ENCODE results near the gene PALLD. TPM values are rescaled to one million over a fixed set of nuclear protein-coding genes. Genes with fewer than 3 reads are reported as not detected.

Gene PALLD
- total RNA-seq, 1 experiment from 2014 or later = 91.8 TPM

- DNase-seq (ENCODE audit: extremely low read depth, low read depth) = no peak
Observed at GRCh38 chr4:168854350-168854921, 357.6 kb downstream of the PALLD start.

GRCh38 chr4:168856312-168856711 is 359.5 kb downstream of the PALLD start:
- DNase-seq (ENCODE audit: extremely low read depth, low read depth) = no peak

GRCh38 chr4:168857009-168857408 is 360.2 kb downstream of the PALLD start:
- no peak for DNase-seq (ENCODE audit: extremely low read depth, low read depth)

- no peak for DNase-seq (ENCODE audit: extremely low read depth, low read depth)
Observed at GRCh38 chr4:168857546-168858314, 360.9 kb downstream of the PALLD start.

GRCh38 chr4:168859100-168859499 is 362.2 kb downstream of the PALLD start:
- DNase-seq (ENCODE audit: extremely low read depth, low read depth) = no peak

GRCh38 chr4:168859888-168860694 is 363.2 kb downstream of the PALLD start:
- DNase-seq (ENCODE audit: extremely low read depth, low read depth) = no peak

- DNase-seq (ENCODE audit: extremely low read depth, low read depth) = no peak
Observed at GRCh38 chr4:168860827-168861226, 364.0 kb downstream of the PALLD start.

- DNase-seq (ENCODE audit: extremely low read depth, low read depth) = no peak
Observed at GRCh38 chr4:168863719-168864647, 367.1 kb downstream of the PALLD start.

GRCh38 chr4:168864821-168865541 is 368.1 kb downstream of the PALLD start:
- DNase-seq (ENCODE audit: extremely low read depth, low read depth) = no peak

GRCh38 chr4:168865854-168866253 is 369.0 kb downstream of the PALLD start:
- DNase-seq (ENCODE audit: extremely low read depth, low read depth) = no peak

- no peak for DNase-seq (ENCODE audit: extremely low read depth, low read depth)
Observed at GRCh38 chr4:168866635-168867034, 369.8 kb downstream of the PALLD start.

GRCh38 chr4:168867128-168867527 is 370.3 kb downstream of the PALLD start:
- DNase-seq (ENCODE audit: extremely low read depth, low read depth) = no peak

- no peak for DNase-seq (ENCODE audit: extremely low read depth, low read depth)
Observed at GRCh38 chr4:168868044-168868781, 371.4 kb downstream of the PALLD start.

GRCh38 chr4:168868802-168869201 is 371.9 kb downstream of the PALLD start:
- no peak for DNase-seq (ENCODE audit: extremely low read depth, low read depth)

GRCh38 chr4:168870004-168870403 is 373.2 kb downstream of the PALLD start:
- DNase-seq (ENCODE audit: extremely low read depth, low read depth) = no peak

- DNase-seq (ENCODE audit: extremely low read depth, low read depth) = no peak
Observed at GRCh38 chr4:168871632-168872031, 374.8 kb downstream of the PALLD start.

GRCh38 chr4:168874083-168874482 is 377.2 kb downstream of the PALLD start:
- no peak for DNase-seq (ENCODE audit: extremely low read depth, low read depth)

GRCh38 chr4:168876106-168876505 is 379.3 kb downstream of the PALLD start:
- no peak for DNase-seq (ENCODE audit: extremely low read depth, low read depth)

Data from NCI-H460 (cell line).